HEK293T (cell line): ENCODE results near the gene RPS6KA5.

ENCODE experiments used
- CTCF ChIA-PET: fragments of 350-600 bp; formaldehyde crosslinking; extraction: SDS; loops from one replicate; lab custom pipeline; 2021; ENCODE audit warnings: antibody characterized with exemption, inconsistent platforms; lab: Yijun Ruan, JAX
- POLR2A ChIA-PET: fragments of 350-600 bp; formaldehyde crosslinking; extraction: SDS; loops from one replicate; lab custom pipeline; 2020; ENCODE audit warnings: antibody characterized with exemption, inconsistent platforms; lab: Yijun Ruan, JAX
- DNase-seq: peaks from one replicate; pipeline ENCODE4 v3.0.0; 2012; ENCODE audit warnings: mixed read lengths; ENCODE audit errors: extremely low spot score
- ARNT ChIP-seq: fragments of 450-650 bp; IDR thresholded peaks from 2 replicates; pipeline ENCODE4 v1.6.1; 2017; ENCODE audit warnings: mild to moderate bottlenecking
- BHLHE40 ChIP-seq: fragments of 450-650 bp; IDR thresholded peaks from 2 replicates; pipeline ENCODE4 v1.6.1; 2016; ENCODE audit warnings: mild to moderate bottlenecking, moderate library complexity, borderline replicate concordance
- CTBP1 ChIP-seq: fragments of 450-650 bp; IDR thresholded peaks from 2 replicates; pipeline ENCODE4 v1.6.1; 2016; ENCODE audit warnings: borderline replicate concordance
- ELF4 ChIP-seq: fragments of 450-650 bp; IDR thresholded peaks from 2 replicates; pipeline ENCODE4 v1.6.1; 2017; ENCODE audit warnings: antibody characterized with exemption
- FOXA1 ChIP-seq: fragments of 450-650 bp; IDR thresholded peaks from 2 replicates; pipeline ENCODE4 v1.6.1; 2016; ENCODE audit warnings: mild to moderate bottlenecking
- FOXK2 ChIP-seq: fragments of 450-650 bp; IDR thresholded peaks from 2 replicates; pipeline ENCODE4 v1.6.1; 2016; ENCODE audit warnings: mild to moderate bottlenecking
- FOXM1 ChIP-seq: fragments of 450-650 bp; IDR thresholded peaks from 2 replicates; pipeline ENCODE4 v1.6.1; 2017; ENCODE audit warnings: mild to moderate bottlenecking, borderline replicate concordance
- HDGF ChIP-seq: fragments of 450-650 bp; IDR thresholded peaks from 2 replicates; pipeline ENCODE4 v1.6.1; 2017; ENCODE audit warnings: antibody characterized with exemption, borderline replicate concordance
- L3MBTL2 ChIP-seq: fragments of 450-650 bp; conservative IDR thresholded peaks from 2 replicates; pipeline ENCODE4 v1.6.1; 2016; ENCODE audit warnings: mild to moderate bottlenecking
- LEF1 ChIP-seq: fragments of 450-650 bp; IDR thresholded peaks from 2 replicates; pipeline ENCODE4 v1.6.1; 2017; ENCODE audit warnings: mild to moderate bottlenecking, borderline replicate concordance
- NFRKB ChIP-seq: fragments of 450-650 bp; IDR thresholded peaks from 2 replicates; pipeline ENCODE4 v1.6.1; 2016; ENCODE audit warnings: mild to moderate bottlenecking, moderate library complexity
- SP1 ChIP-seq: fragments of 450-650 bp; IDR thresholded peaks from 2 replicates; pipeline ENCODE4 v1.6.1; 2017
- SUZ12 ChIP-seq: fragments of 450-650 bp; IDR thresholded peaks from 2 replicates; pipeline ENCODE4 v1.6.1; 2016; ENCODE audit warnings: mild to moderate bottlenecking
- TARDBP ChIP-seq: fragments of 450-650 bp; IDR thresholded peaks from 2 replicates; pipeline ENCODE4 v1.6.1; 2016
- ZNF384 ChIP-seq: fragments of 450-650 bp; IDR thresholded peaks from 2 replicates; pipeline ENCODE4 v1.6.1; 2016
- TF ChIP-seq, protein P1 (sequence below): fragments of 450-650 bp; IDR thresholded peaks from 2 replicates; pipeline ENCODE4 v1.6.1; 2016

RPS6KA5 gene

DNA sequence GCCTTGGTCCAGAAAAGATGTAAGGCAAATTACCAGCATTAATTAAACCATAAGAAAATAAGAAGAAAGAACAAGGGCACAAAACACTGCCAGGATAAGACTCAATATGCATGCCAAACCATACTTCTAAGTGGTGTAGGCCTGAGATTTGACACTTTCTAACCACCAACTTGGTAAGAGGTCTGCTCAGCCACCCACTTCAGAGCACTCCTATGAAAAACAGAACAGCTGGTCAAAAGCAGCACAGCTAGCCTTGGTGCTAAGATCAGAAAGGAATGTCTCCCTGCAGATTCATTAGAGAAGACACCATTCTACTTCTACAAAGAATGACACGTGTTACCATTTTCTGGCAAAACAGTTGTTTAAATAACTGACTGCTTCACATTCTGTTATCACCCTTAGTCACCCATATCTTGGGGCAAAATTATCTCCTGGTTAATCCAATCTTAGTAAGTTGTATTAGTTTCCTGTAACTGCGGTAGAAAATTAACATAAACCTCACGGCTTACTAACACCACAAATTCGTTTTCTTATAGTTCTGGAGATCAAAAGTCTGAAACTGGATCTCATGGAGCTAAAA, 13.2 kb downstream of the RPS6KA5 start:
- TF ChIP-seq LEF1 (no peak), FOXM1 (no peak), FOXA1 (no peak)
- DNase-seq: no peak
- POLR2A ChIA-PET: interaction anchor here (0.7 kb wide), 1 partner anchor 13 kb away, joined by 5 read pairs; the partner anchor contains the start of gene RPS6KA5
- CTCF ChIA-PET: no interaction called here

GRCh38 chr14:91046488-91047072, 13.9 kb downstream of the RPS6KA5 start:
- TF ChIP-seq HDGF: no peak
- TF ChIP-seq BHLHE40: no peak
- no peak for TF ChIP-seq SP1
- TF ChIP-seq NFRKB: no peak
- TF ChIP-seq, protein P1, sequence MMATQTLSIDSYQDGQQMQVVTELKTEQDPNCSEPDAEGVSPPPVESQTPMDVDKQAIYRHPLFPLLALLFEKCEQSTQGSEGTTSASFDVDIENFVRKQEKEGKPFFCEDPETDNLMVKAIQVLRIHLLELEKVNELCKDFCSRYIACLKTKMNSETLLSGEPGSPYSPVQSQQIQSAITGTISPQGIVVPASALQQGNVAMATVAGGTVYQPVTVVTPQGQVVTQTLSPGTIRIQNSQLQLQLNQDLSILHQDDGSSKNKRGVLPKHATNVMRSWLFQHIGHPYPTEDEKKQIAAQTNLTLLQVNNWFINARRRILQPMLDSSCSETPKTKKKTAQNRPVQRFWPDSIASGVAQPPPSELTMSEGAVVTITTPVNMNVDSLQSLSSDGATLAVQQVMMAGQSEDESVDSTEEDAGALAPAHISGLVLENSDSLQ: no peak
- TF ChIP-seq CTBP1: no peak
- TF ChIP-seq FOXA1: no peak
- no peak for TF ChIP-seq L3MBTL2
- TF ChIP-seq ELF4: no peak
- TF ChIP-seq SUZ12: no peak
- no peak for TF ChIP-seq TARDBP
- no peak for TF ChIP-seq LEF1
- no peak for TF ChIP-seq ZNF384
- no peak for TF ChIP-seq ARNT
- TF ChIP-seq FOXK2: no peak
- TF ChIP-seq FOXM1: no peak
- ChIA-PET POLR2A (no interaction called here), CTCF (no interaction called here)
- no peak for DNase-seq

GRCh38 chr14:91041450-91041849, 19.0 kb downstream of the RPS6KA5 start:
- no peak for DNase-seq
- no peak for TF ChIP-seq TARDBP
- POLR2A ChIA-PET: interaction anchor here (0.7 to 1.0 kb wide), 2 partner anchors 19 kb away, joined by 3 to 4 read pairs; partner anchors contain the start of gene RPS6KA5

DNA sequence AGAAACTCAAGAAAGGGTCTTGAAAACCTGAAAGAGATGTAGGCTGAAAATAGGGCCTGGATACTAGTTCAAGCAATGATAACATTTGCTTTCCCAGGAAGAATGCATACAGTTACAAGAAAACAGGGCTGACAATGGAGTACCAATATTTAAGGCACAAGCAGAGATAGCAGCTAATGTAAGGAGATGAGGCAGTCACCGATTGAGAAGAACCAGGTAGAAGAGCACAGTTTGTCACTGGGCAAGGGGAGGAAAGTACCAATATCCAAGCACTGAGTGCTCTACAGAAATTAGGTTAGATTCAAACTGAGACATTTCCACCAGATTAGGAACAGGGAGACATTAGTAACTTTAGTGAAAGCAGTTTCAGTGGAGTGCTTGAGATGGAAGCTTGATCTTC, 19.9 kb downstream of the RPS6KA5 start:
- TF ChIP-seq HDGF: no peak
- no peak for TF ChIP-seq ZNF384
- no peak for TF ChIP-seq SP1
- no peak for TF ChIP-seq FOXM1
- TF ChIP-seq BHLHE40: no peak
- no peak for TF ChIP-seq FOXA1
- TF ChIP-seq LEF1: no peak
- TF ChIP-seq FOXK2: no peak
- TF ChIP-seq, protein P1: no peak
- no peak for TF ChIP-seq L3MBTL2
- no peak for TF ChIP-seq ARNT
- TF ChIP-seq NFRKB: no peak
- TF ChIP-seq CTBP1: no peak
- no peak for TF ChIP-seq ELF4
- no peak for TF ChIP-seq SUZ12
- no peak for TF ChIP-seq TARDBP
- no peak for DNase-seq
- POLR2A ChIA-PET: interaction anchor here (0.7 kb wide), 1 partner anchor 20 kb away, joined by 4 read pairs; the partner anchor contains the start of gene RPS6KA5
- CTCF ChIA-PET: interaction anchor here (0.6 kb wide), 1 partner anchor 14 kb away, joined by 3 read pairs; no protein-coding TSS in a partner anchor

More at GRCh38 chr14:91041450-91041849, 19.0 kb downstream of the RPS6KA5 start:
- CTCF ChIA-PET: interaction anchor here (0.6 to 0.7 kb wide), 2 partner anchors 25 to 132 kb away, joined by 3 to 6 read pairs; no protein-coding TSS in a partner anchor

DNA sequence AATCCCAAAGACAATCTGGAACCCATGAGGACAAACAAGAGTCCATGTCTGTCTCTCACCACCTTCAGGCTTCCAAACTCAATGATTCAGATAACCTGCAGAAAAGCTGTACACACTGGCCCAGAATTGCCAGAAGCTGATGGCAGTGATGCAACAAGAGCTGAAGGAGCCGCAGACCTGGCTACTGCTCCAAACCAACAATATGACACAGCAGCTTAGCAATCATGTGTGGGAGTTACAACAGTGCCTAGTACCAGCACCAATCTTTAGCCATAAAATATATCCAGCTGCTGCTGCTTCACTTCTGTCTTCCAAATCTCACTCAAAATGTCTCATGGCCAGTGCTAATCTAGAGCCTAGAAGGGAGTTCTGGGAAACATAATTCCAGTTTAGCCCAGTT, 22.0 kb downstream of the RPS6KA5 start:
- no peak for DNase-seq
- ChIA-PET CTCF (no interaction called here), POLR2A (interaction anchor here (1.4 kb wide), 1 partner anchor 21 kb away, joined by 4 read pairs; the partner anchor contains the start of gene RPS6KA5)
- TF ChIP-seq ZNF384: no peak
- no peak for TF ChIP-seq ELF4

GRCh38 chr14:91036741-91037469, 23.5 kb downstream of the RPS6KA5 start:
- no peak for DNase-seq
- POLR2A ChIA-PET: interaction anchor here (1.3 kb wide), 1 partner anchor 24 kb away, joined by 5 read pairs; the partner anchor contains the start of gene RPS6KA5
- CTCF ChIA-PET: no interaction called here
- TF ChIP-seq ZNF384 (no peak), SUZ12 (no peak), L3MBTL2 (no peak), TARDBP (no peak), ARNT (no peak), HDGF (no peak), FOXA1 (no peak), BHLHE40 (no peak), ELF4 (no peak), NFRKB (no peak), LEF1 (no peak), FOXM1 (no peak), CTBP1 (no peak), SP1 (no peak)
- TF ChIP-seq, protein P1: no peak
